ENCODE results near the gene ATP11B. TPM values are rescaled to one million over a fixed set of nuclear protein-coding genes. Genes with fewer than 3 reads are reported as not detected.

Gene ATP11B
- total and polyA plus RNA-seq, 2 experiments from 2014 or later: 5.8 to 24.7 TPM

DNA sequence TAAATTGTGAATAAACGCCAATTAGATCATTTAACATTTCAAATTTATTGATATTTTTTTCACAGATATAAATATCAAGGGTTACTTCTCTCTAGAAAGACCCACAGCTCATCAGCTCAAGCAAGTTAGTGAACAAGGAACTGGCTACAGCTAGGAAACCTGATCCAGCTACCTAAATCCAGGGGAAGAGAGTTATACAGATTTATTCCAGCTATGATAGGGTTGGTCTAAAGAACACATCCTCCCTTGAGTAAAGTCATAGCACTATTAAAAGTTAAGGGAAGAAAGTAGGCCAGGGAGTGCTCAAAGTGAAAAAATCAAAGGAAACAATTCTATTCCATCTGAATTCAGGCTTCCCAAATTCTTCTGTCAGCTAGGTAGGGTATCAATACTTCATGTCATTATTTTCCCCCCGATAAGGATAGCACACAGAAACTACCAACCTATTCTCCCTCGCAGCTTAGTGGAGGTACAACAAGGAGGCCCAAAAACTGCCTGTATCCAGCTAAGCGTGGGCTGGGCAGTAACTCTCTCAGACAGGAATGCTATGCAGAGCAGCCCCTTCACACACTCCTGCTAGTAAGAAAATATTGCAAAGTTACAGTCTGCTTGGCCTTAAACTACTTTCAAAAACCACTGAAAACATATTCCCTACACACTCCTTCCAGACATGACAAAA, 143.1 kb downstream of the ATP11B start:
- Histone ChIP-seq H3K4me1 (ENCODE audit: insufficient read depth) (peaks cover 11% of the 10 kb centered on the region), H3K4me2 (no peak overlapping the region), H4K20me1 (replicated peaks; ENCODE audit: insufficient read depth) (no peaks in the 10 kb centered on the region), H3K9me2 (ENCODE audit: insufficient read depth) (no peaks in the 10 kb centered on the region), H3K27me3 (ENCODE audit: insufficient read depth) (no peaks in the 10 kb centered on the region), H2AFZ (no peak overlapping the region), H3K4me3 (no peak overlapping the region), H3F3A (replicated peaks; ENCODE audit: low read depth) (no peaks in the 10 kb centered on the region), H3K36me3 (ENCODE audit: insufficient read depth) (0 out of 2 replicates have a peak, but pooled peaks cover 2% of the 10 kb centered on the region), H3K27ac (ENCODE audit: low read depth) (peak overlapping the region; percentile 46; the same call in 1 of the 2 replicates), H3K79me2 (replicated peaks; ENCODE audit: insufficient read depth) (no peaks in the 10 kb centered on the region)
- H3K9me3 Mint-ChIP-seq: no peaks in the 10 kb centered on the region; the same call in 2 of the 3 replicates
- peaks cover 6% of the 10 kb centered on the region for H3K27me3 Mint-ChIP-seq (ENCODE audit: insufficient read depth, low read depth, poor library complexity)
- H3K4me3 Mint-ChIP-seq: no peak overlapping the region
- TF ChIP-seq ZNF331 (CRISPR knock-in tag; IDR thresholded peaks at IDR 0.05; ENCODE audit: low read depth) (no peak), EZH2phosphoT487 (IDR thresholded peaks at IDR 0.05; ENCODE audit: unreplicated experiment) (no peak), JUNB (IDR thresholded peaks at IDR 0.05; ENCODE audit: unreplicated experiment) (no peak), POLR2AphosphoS5 (IDR thresholded peaks at IDR 0.05; ENCODE audit: low read depth) (no peak), EZH2 (IDR thresholded peaks at IDR 0.05; ENCODE audit: low read depth, unreplicated experiment) (no peak), ZNF114 (CRISPR knock-in tag; IDR thresholded peaks at IDR 0.05) (no peak), STAT1 (IDR thresholded peaks at IDR 0.05; ENCODE audit: unreplicated experiment) (no peak)
- TF ChIP-seq, protein P1, sequence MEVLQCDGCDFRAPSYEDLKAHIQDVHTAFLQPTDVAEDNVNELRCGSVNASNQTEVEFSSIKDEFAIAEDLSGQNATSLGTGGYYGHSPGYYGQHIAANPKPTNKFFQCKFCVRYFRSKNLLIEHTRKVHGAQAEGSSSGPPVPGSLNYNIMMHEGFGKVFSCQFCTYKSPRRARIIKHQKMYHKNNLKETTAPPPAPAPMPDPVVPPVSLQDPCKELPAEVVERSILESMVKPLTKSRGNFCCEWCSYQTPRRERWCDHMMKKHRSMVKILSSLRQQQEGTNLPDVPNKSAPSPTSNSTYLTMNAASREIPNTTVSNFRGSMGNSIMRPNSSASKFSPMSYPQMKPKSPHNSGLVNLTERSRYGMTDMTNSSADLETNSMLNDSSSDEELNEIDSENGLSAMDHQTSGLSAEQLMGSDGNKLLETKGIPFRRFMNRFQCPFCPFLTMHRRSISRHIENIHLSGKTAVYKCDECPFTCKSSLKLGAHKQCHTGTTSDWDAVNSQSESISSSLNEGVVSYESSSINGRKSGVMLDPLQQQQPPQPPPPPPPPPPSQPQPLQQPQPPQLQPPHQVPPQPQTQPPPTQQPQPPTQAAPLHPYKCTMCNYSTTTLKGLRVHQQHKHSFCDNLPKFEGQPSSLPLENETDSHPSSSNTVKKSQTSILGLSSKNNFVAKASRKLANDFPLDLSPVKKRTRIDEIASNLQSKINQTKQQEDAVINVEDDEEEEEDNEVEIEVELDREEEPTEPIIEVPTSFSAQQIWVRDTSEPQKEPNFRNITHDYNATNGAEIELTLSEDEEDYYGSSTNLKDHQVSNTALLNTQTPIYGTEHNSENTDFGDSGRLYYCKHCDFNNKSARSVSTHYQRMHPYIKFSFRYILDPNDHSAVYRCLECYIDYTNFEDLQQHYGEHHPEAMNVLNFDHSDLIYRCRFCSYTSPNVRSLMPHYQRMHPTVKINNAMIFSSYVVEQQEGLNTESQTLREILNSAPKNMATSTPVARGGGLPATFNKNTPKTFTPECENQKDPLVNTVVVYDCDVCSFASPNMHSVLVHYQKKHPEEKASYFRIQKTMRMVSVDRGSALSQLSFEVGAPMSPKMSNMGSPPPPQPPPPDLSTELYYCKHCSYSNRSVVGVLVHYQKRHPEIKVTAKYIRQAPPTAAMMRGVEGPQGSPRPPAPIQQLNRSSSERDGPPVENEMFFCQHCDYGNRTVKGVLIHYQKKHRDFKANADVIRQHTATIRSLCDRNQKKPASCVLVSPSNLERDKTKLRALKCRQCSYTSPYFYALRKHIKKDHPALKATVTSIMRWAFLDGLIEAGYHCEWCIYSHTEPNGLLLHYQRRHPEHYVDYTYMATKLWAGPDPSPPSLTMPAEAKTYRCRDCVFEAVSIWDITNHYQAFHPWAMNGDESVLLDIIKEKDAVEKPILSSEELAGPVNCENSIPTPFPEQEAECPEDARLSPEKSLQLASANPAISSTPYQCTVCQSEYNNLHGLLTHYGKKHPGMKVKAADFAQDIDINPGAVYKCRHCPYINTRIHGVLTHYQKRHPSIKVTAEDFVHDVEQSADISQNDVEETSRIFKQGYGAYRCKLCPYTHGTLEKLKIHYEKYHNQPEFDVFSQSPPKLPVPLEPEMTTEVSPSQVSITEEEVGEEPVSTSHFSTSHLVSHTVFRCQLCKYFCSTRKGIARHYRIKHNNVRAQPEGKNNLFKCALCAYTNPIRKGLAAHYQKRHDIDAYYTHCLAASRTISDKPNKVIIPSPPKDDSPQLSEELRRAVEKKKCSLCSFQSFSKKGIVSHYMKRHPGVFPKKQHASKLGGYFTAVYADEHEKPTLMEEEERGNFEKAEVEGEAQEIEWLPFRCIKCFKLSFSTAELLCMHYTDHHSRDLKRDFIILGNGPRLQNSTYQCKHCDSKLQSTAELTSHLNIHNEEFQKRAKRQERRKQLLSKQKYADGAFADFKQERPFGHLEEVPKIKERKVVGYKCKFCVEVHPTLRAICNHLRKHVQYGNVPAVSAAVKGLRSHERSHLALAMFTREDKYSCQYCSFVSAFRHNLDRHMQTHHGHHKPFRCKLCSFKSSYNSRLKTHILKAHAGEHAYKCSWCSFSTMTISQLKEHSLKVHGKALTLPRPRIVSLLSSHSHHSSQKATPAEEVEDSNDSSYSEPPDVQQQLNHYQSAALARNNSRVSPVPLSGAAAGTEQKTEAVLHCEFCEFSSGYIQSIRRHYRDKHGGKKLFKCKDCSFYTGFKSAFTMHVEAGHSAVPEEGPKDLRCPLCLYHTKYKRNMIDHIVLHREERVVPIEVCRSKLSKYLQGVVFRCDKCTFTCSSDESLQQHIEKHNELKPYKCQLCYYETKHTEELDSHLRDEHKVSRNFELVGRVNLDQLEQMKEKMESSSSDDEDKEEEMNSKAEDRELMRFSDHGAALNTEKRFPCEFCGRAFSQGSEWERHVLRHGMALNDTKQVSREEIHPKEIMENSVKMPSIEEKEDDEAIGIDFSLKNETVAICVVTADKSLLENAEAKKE (CRISPR knock-in tag; IDR thresholded peaks at IDR 0.05): no peak
- TF ChIP-seq, protein P2, sequence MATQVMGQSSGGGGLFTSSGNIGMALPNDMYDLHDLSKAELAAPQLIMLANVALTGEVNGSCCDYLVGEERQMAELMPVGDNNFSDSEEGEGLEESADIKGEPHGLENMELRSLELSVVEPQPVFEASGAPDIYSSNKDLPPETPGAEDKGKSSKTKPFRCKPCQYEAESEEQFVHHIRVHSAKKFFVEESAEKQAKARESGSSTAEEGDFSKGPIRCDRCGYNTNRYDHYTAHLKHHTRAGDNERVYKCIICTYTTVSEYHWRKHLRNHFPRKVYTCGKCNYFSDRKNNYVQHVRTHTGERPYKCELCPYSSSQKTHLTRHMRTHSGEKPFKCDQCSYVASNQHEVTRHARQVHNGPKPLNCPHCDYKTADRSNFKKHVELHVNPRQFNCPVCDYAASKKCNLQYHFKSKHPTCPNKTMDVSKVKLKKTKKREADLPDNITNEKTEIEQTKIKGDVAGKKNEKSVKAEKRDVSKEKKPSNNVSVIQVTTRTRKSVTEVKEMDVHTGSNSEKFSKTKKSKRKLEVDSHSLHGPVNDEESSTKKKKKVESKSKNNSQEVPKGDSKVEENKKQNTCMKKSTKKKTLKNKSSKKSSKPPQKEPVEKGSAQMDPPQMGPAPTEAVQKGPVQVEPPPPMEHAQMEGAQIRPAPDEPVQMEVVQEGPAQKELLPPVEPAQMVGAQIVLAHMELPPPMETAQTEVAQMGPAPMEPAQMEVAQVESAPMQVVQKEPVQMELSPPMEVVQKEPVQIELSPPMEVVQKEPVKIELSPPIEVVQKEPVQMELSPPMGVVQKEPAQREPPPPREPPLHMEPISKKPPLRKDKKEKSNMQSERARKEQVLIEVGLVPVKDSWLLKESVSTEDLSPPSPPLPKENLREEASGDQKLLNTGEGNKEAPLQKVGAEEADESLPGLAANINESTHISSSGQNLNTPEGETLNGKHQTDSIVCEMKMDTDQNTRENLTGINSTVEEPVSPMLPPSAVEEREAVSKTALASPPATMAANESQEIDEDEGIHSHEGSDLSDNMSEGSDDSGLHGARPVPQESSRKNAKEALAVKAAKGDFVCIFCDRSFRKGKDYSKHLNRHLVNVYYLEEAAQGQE (IDR thresholded peaks at IDR 0.05; ENCODE audit: unreplicated experiment): no peak
- TF ChIP-seq, protein P3, sequence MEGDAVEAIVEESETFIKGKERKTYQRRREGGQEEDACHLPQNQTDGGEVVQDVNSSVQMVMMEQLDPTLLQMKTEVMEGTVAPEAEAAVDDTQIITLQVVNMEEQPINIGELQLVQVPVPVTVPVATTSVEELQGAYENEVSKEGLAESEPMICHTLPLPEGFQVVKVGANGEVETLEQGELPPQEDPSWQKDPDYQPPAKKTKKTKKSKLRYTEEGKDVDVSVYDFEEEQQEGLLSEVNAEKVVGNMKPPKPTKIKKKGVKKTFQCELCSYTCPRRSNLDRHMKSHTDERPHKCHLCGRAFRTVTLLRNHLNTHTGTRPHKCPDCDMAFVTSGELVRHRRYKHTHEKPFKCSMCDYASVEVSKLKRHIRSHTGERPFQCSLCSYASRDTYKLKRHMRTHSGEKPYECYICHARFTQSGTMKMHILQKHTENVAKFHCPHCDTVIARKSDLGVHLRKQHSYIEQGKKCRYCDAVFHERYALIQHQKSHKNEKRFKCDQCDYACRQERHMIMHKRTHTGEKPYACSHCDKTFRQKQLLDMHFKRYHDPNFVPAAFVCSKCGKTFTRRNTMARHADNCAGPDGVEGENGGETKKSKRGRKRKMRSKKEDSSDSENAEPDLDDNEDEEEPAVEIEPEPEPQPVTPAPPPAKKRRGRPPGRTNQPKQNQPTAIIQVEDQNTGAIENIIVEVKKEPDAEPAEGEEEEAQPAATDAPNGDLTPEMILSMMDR (conservative IDR thresholded peaks at IDR 0.05; ENCODE audit: low read depth in 2 of 2): no peak
- no peak for DNase-seq (ENCODE audit: low spot score)
- peak overlapping the region; percentile 32; the same call in 1 of the 2 replicates for H3K27ac Mint-ChIP-seq
- ATAC-seq: peak; percentile 70
- H3K36me3 Mint-ChIP-seq (ENCODE audit: low read depth): peaks cover 12% of the 10 kb centered on the region; the same call in 2 of the 3 replicates
- H3K4me1 Mint-ChIP-seq: peaks cover 25% of the 10 kb centered on the region
